NCI-H748 (cell line): Measurements from ENCODE around the gene LRIT1.

Experiments
- DNase-seq: peaks from one replicate; lab custom pipeline; 2025; ENCODE audit not compliant: unreplicated experiment; lab: John Stamatoyannopoulos, UW

Gene LRIT1

GRCh38 chr10:84195044-84195830 is 46.1 kb downstream of the LRIT1 start:
- peak; percentile 22 for DNase-seq

GRCh38 chr10:84194424-84195043 is 46.8 kb downstream of the LRIT1 start, which contains the start of gene CDHR1:
Gene CDHR1, plus strand, starts transcription at chr10:84194537. Its CDS starts 224 bp downstream, at chr10:84194761.
- DNase-seq: peak; percentile 64

GRCh38 chr10:84193846-84194423 is 47.4 kb downstream of the LRIT1 start:
- DNase-seq: no peak

DNA sequence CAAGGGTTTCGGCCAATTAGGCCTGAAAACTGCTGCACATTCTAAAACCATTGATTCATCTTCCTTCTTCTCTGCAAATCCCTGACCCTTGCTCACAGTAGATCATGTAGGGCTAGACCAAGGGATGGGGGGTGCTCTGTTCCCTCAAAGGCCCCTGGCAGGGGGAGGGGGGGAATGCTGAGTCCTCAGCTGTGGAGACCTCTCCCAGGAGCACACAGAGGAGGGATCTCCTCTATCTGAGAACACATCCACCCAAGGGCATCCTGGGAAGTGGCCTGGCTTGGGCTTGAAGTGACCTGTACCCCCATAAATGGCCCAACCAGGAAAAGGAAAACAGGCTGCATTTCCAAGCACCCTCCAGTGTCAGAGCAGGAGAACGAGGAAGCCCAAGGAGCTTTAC is 48.0 kb downstream of the LRIT1 start:
- no peak for DNase-seq

GRCh38 chr10:84191106-84191505 is 50.2 kb downstream of the LRIT1 start:
- DNase-seq: no peak

- DNase-seq: no peak
Measured at GRCh38 chr10:84190621-84191020, 50.7 kb downstream of the LRIT1 start.

- DNase-seq: no peak
Measured at GRCh38 chr10:84188815-84189214, 52.5 kb downstream of the LRIT1 start.

GRCh38 chr10:84185526-84186175 is 55.7 kb downstream of the LRIT1 start:
- no peak for DNase-seq

- DNase-seq: peak; percentile 14
Measured at GRCh38 chr10:84184517-84184916, 56.8 kb downstream of the LRIT1 start.

GRCh38 chr10:84181631-84182030 is 59.7 kb downstream of the LRIT1 start:
- DNase-seq: no peak
